ENCODE data around the gene DGKI. TPM values are rescaled to one million over a fixed set of nuclear protein-coding genes. Genes with fewer than 3 reads are reported as not detected.
A peak's percentile ranks its signal among the peaks of the same experiment; 100 is the strongest.

Gene DGKI
- total and polyA plus RNA-seq, 10 donors: 0.03 to 1.0 (median 0.45) TPM

DNA sequence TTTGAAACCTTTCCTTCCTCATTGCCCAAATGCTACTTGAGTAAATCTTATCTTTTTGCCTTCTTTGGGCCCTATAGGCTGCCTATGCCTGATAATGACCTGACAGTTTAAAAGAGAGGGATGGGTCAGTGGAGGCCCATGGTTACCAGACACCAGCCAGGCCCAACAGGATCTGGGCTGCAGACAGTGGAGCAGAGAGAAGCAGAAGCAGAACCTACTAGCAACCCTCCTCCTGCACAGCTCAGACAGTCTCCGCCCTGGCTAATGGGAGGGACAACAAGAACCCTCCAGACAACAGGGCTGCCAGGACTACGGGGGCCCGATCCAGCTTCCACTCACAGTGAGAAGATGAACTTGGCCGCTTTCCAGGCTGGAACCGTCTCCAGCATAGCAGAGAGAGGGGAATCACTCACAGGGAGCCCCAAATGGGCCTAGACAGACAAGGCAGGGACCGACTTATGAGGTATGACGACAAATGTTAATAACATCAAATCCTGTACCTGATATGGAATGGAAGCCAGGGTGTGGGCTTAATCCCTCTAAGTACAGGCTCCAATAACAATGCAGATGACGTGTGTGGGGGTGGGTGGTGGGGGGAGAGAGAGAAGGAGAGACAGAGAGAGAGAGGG is 31.7 kb upstream of the DGKI start:
- peaks cover 3 to 99% (median 65%) of the 10 kb centered on the region in 6 donors for H3K36me3 ChIP-seq
- no peaks in the 10 kb centered on the region for H3K27me3 ChIP-seq (replicated peaks in 1 of 7)
- intact Hi-C loops (cut with DNase I; ENCODE audit: low total_unique reads): no loop called here
- TF ChIP-seq POLR2A (IDR thresholded peaks at IDR 0.05) (no peak), POLR2AphosphoS5 (IDR thresholded peaks at IDR 0.05) (peak in 1 of 3 donors; percentile 9)
- TF ChIP-seq, protein P1, sequence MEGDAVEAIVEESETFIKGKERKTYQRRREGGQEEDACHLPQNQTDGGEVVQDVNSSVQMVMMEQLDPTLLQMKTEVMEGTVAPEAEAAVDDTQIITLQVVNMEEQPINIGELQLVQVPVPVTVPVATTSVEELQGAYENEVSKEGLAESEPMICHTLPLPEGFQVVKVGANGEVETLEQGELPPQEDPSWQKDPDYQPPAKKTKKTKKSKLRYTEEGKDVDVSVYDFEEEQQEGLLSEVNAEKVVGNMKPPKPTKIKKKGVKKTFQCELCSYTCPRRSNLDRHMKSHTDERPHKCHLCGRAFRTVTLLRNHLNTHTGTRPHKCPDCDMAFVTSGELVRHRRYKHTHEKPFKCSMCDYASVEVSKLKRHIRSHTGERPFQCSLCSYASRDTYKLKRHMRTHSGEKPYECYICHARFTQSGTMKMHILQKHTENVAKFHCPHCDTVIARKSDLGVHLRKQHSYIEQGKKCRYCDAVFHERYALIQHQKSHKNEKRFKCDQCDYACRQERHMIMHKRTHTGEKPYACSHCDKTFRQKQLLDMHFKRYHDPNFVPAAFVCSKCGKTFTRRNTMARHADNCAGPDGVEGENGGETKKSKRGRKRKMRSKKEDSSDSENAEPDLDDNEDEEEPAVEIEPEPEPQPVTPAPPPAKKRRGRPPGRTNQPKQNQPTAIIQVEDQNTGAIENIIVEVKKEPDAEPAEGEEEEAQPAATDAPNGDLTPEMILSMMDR (IDR thresholded peaks at IDR 0.05 in 8 of 11, conservative IDR thresholded peaks at IDR 0.05 in 3 of 11): no peak
- H3K9me3 ChIP-seq: peaks cover 0 to 13% (median 9%) of the 10 kb centered on the region in 8 donors
- peaks cover 0 to 18% (median 0%) of the 10 kb centered on the region in 6 donors for H3K4me1 ChIP-seq
- H3K27ac ChIP-seq: peak overlapping the region in 2 of 8 donors; percentile 5 to 19
- H3K4me3 ChIP-seq: no peak overlapping the region
- DNase-seq: peak; percentile 81
- WGBS, 5 donors: 79 to 91% (median 88%) methylated on average over 8 of the region's 8 CpGs

DNA sequence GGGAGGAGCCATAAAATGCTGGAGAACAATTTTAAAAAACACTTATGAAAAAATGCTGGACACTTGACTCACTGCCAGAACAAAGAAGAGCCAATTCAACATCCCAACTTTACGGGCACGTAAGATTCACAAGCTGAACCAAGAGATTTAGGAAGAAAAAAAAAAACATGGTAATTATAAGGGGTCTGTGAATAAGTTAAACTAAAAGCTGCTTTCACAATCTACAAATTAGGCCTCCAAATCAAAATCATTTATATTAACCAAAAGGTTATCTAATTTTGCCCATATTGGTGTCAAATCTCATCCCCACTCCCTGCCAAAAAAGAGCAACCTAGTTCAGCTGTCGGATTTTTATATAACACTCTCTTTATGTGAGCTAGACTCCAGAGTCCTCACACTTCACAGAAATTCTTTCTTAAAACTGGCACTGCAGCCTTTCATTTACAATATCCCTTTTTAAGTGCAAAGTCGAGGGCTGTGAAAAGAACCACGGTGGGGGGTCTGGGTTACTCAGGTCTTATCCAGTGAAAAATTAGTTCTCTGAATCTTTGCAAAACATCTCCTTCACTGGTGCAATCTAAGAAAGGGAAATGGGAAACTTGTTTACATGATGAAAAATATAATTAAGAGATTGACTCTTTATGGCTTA is 30.4 kb upstream of the DGKI start:
- no peaks in the 10 kb centered on the region for H3K27me3 ChIP-seq (replicated peaks in 1 of 7)
- no peak for DNase-seq
- intact Hi-C loops (cut with DNase I; ENCODE audit: low total_unique reads): no loop called here
- H3K9me3 ChIP-seq: peaks cover 0 to 9% (median 7%) of the 10 kb centered on the region in 8 donors
- H3K27ac ChIP-seq: no peak overlapping the region
- no peak overlapping the region for H3K4me3 ChIP-seq
- TF ChIP-seq POLR2A (IDR thresholded peaks at IDR 0.05) (no peak), POLR2AphosphoS5 (IDR thresholded peaks at IDR 0.05) (no peak)
- TF ChIP-seq, protein P1 (IDR thresholded peaks at IDR 0.05 in 8 of 11, conservative IDR thresholded peaks at IDR 0.05 in 3 of 11): no peak
- peaks cover 0 to 18% (median 0%) of the 10 kb centered on the region in 6 donors for H3K4me1 ChIP-seq
- 77 to 83% (median 79%) methylated on average over 5 of the region's 5 CpGs for WGBS, 5 donors
- H3K36me3 ChIP-seq: peaks cover 2 to 99% (median 54%) of the 10 kb centered on the region in 6 donors

GRCh38 chr7:137875746-137876145 is 29.0 kb upstream of the DGKI start:
- Histone ChIP-seq H3K36me3 (peaks cover 0 to 94% (median 40%) of the 10 kb centered on the region in 6 donors), H3K4me3 (no peak overlapping the region), H3K27me3 (replicated peaks in 1 of 7) (no peaks in the 10 kb centered on the region), H3K4me1 (peaks cover 0 to 18% (median 0%) of the 10 kb centered on the region in 6 donors), H3K9me3 (no peaks in the 10 kb centered on the region), H3K27ac (no peak overlapping the region)
- no peak for DNase-seq
- TF ChIP-seq POLR2A (IDR thresholded peaks at IDR 0.05) (no peak), POLR2AphosphoS5 (IDR thresholded peaks at IDR 0.05) (no peak)
- TF ChIP-seq, protein P1 (IDR thresholded peaks at IDR 0.05 in 8 of 11, conservative IDR thresholded peaks at IDR 0.05 in 3 of 11): no peak
- intact Hi-C loops (cut with DNase I; ENCODE audit: low total_unique reads): no loop called here
- 90 to 97% (median 94%) methylated on average over 4 of the region's 4 CpGs for WGBS, 5 donors

Data from spleen (tissue), 11 donors.